HEK293 (cell line): ENCODE results near the gene JMJD6.

Experiments
- BCL11A ChIP-seq: fragments of 450-650 bp; formaldehyde crosslinking; IDR thresholded peaks from 2 replicates; pipeline ENCODE4 v1.5.1; 2016; ENCODE audit warnings: low read depth, missing biosample characterization, missing genetic modification characterization
- CTCF ChIP-seq: fragments of 450-650 bp; formaldehyde crosslinking; IDR thresholded peaks from 2 replicates; pipeline ENCODE4 v1.5.1; 2016; ENCODE audit warnings: missing biosample characterization, missing genetic modification characterization
- HIC1 ChIP-seq: fragments of 450-650 bp; formaldehyde crosslinking; IDR thresholded peaks from 2 replicates; pipeline ENCODE4 v1.5.1; 2016; ENCODE audit warnings: missing biosample characterization, missing genetic modification characterization
- KLF7 ChIP-seq: fragments of 450-650 bp; formaldehyde crosslinking; IDR thresholded peaks from 2 replicates; pipeline ENCODE4 v1.5.1; 2016; ENCODE audit warnings: missing biosample characterization, missing genetic modification characterization, borderline replicate concordance
- KLF8 ChIP-seq: fragments of 450-650 bp; formaldehyde crosslinking; IDR thresholded peaks from 2 replicates; pipeline ENCODE4 v1.5.1; 2016; ENCODE audit warnings: missing biosample characterization, missing genetic modification characterization
- OSR2 ChIP-seq: fragments of 450-650 bp; formaldehyde crosslinking; IDR thresholded peaks from 2 replicates; pipeline ENCODE4 v1.5.1; 2016; ENCODE audit warnings: missing biosample characterization, missing genetic modification characterization
- PRDM1 ChIP-seq: fragments of 450-650 bp; formaldehyde crosslinking; IDR thresholded peaks from 2 replicates; pipeline ENCODE4; 2016; ENCODE audit warnings: missing biosample characterization, missing genetic modification characterization
- PRDM4 ChIP-seq: fragments of 450-650 bp; formaldehyde crosslinking; IDR thresholded peaks from 2 replicates; pipeline ENCODE4 v1.5.1; 2017; ENCODE audit warnings: missing biosample characterization, missing genetic modification characterization
- RBAK ChIP-seq: fragments of 450-650 bp; formaldehyde crosslinking; IDR thresholded peaks from 2 replicates; pipeline ENCODE4 v1.5.1; 2016; ENCODE audit warnings: missing biosample characterization, missing genetic modification characterization
- SP3 ChIP-seq: fragments of 450-650 bp; formaldehyde crosslinking; IDR thresholded peaks from 2 replicates; pipeline ENCODE4 v1.5.1; 2016; ENCODE audit warnings: missing biosample characterization, missing genetic modification characterization
- YY2 ChIP-seq: fragments of 450-650 bp; formaldehyde crosslinking; IDR thresholded peaks from 2 replicates; pipeline ENCODE4 v1.5.1; 2016; ENCODE audit warnings: missing biosample characterization, missing genetic modification characterization
- ZBTB10 ChIP-seq: fragments of 450-650 bp; formaldehyde crosslinking; IDR thresholded peaks from 2 replicates; pipeline ENCODE4 v1.5.1; 2016; ENCODE audit warnings: missing biosample characterization, missing genetic modification characterization
- ZBTB11 ChIP-seq: fragments of 450-650 bp; formaldehyde crosslinking; conservative IDR thresholded peaks from 2 replicates; pipeline ENCODE4 v1.5.1; 2016; ENCODE audit warnings: low read depth, missing biosample characterization, missing genetic modification characterization
- ZBTB17 ChIP-seq: fragments of 450-650 bp; formaldehyde crosslinking; IDR thresholded peaks from 2 replicates; pipeline ENCODE4 v1.5.1; 2016; ENCODE audit warnings: missing biosample characterization, missing genetic modification characterization
- ZBTB7A ChIP-seq: fragments of 450-650 bp; formaldehyde crosslinking; IDR thresholded peaks from 2 replicates; pipeline ENCODE4 v1.5.1; 2016; ENCODE audit warnings: low read depth, missing biosample characterization, missing genetic modification characterization
- ZNF112 ChIP-seq: fragments of 450-650 bp; formaldehyde crosslinking; IDR thresholded peaks from 2 replicates; pipeline ENCODE4 v1.5.0; 2017; ENCODE audit warnings: missing biosample characterization, missing genetic modification characterization
- ZNF121 ChIP-seq: fragments of 450-650 bp; formaldehyde crosslinking; IDR thresholded peaks from 2 replicates; pipeline ENCODE4 v1.5.1; 2016; ENCODE audit warnings: missing biosample characterization, missing genetic modification characterization
- ZNF132 ChIP-seq: fragments of 450-650 bp; formaldehyde crosslinking; IDR thresholded peaks from 2 replicates; pipeline ENCODE4 v1.5.1; 2017; ENCODE audit warnings: missing biosample characterization, missing genetic modification characterization, borderline replicate concordance
- ZNF133 ChIP-seq: fragments of 450-650 bp; formaldehyde crosslinking; IDR thresholded peaks from 2 replicates; pipeline ENCODE4 v1.5.1; 2016; ENCODE audit warnings: missing biosample characterization, missing genetic modification characterization
- ZNF2 ChIP-seq: fragments of 450-650 bp; formaldehyde crosslinking; IDR thresholded peaks from 2 replicates; pipeline ENCODE4 v1.5.1; 2016; ENCODE audit warnings: missing biosample characterization, missing genetic modification characterization
- ZNF26 ChIP-seq: fragments of 450-650 bp; formaldehyde crosslinking; IDR thresholded peaks from 2 replicates; pipeline ENCODE4 v1.5.1; 2016; ENCODE audit warnings: missing biosample characterization, missing genetic modification characterization
- ZNF433 ChIP-seq: fragments of 450-650 bp; formaldehyde crosslinking; IDR thresholded peaks from 2 replicates; pipeline ENCODE4 v1.5.1; 2016; ENCODE audit warnings: missing biosample characterization, missing genetic modification characterization, low read depth
- ZNF530 ChIP-seq: fragments of 450-650 bp; formaldehyde crosslinking; IDR thresholded peaks from 2 replicates; pipeline ENCODE4 v1.5.1; 2016; ENCODE audit warnings: low read depth, missing biosample characterization, missing genetic modification characterization
- ZNF544 ChIP-seq: fragments of 450-650 bp; formaldehyde crosslinking; IDR thresholded peaks from 2 replicates; pipeline ENCODE4 v1.5.0; 2017; ENCODE audit warnings: missing biosample characterization, missing genetic modification characterization
- ZNF555 ChIP-seq: fragments of 450-650 bp; formaldehyde crosslinking; conservative IDR thresholded peaks from 2 replicates; pipeline ENCODE4 v1.5.1; 2017; ENCODE audit warnings: missing biosample characterization, mild to moderate bottlenecking, missing genetic modification characterization, inconsistent platforms

The JMJD6 gene

GRCh38 chr17:76709077-76709950 lies 17.1 kb downstream of the JMJD6 start (continued):
- no peak for TF ChIP-seq ZNF132 (tag by site-specific recombination)
- no peak for TF ChIP-seq ZBTB7A (tag by site-specific recombination)
- peak; percentile 76 for TF ChIP-seq ZBTB17 (tag by site-specific recombination)
- TF ChIP-seq ZNF133 (tag by site-specific recombination) = no peak
- no peak for TF ChIP-seq RBAK
- TF ChIP-seq ZNF26 (tag by site-specific recombination) = no peak
- no peak for TF ChIP-seq ZBTB11 (tag by site-specific recombination)
- TF ChIP-seq ZNF2 (tag by site-specific recombination) = 0 out of 2 replicates have a peak, but pooled peaks have one; percentile 26
- no peak for TF ChIP-seq ZNF433 (tag by site-specific recombination)
- TF ChIP-seq KLF7 (tag by site-specific recombination) = no peak
- peak; percentile 18; the same call in 1 of the 2 replicates for TF ChIP-seq ZNF121
- TF ChIP-seq CTCF = no peak
- no peak for TF ChIP-seq ZNF530
- TF ChIP-seq PRDM4 (tag by site-specific recombination) = no peak
- no peak for TF ChIP-seq ZNF555 (tag by site-specific recombination)
- TF ChIP-seq ZNF112 (tag by site-specific recombination) = no peak
- TF ChIP-seq YY2 (tag by site-specific recombination) = no peak
- TF ChIP-seq BCL11A (tag by site-specific recombination) = peak; percentile 23; the same call in 1 of the 2 replicates
- no peak for TF ChIP-seq PRDM1 (tag by site-specific recombination)
- TF ChIP-seq SP3 (tag by site-specific recombination) = peak; percentile 84
- peak; percentile 75 for TF ChIP-seq HIC1 (tag by site-specific recombination)
- TF ChIP-seq KLF8 (tag by site-specific recombination) = peak; percentile 87
- TF ChIP-seq ZBTB10 (tag by site-specific recombination) = peak; percentile 52; the same call in 1 of the 2 replicates
- peak; percentile 91 for TF ChIP-seq OSR2 (tag by site-specific recombination)
- TF ChIP-seq ZNF544 (tag by site-specific recombination) = no peak
